Endometrial microvascular endothelial cells (primary cell): Measurements from ENCODE around the gene GLI3. TPM values are rescaled to one million over a fixed set of nuclear protein-coding genes. Genes with fewer than 3 reads are reported as not detected.

Source experiments
- in situ Hi-C: cut with HindIII; loops from 2 replicates; pipeline ENCODE4 v1.10.0; 2017; ENCODE audit warnings: low sequenced_read_pairs, low pct_unique_long_range_greater_than_20kb; ENCODE audit errors: inconsistent ontology term
- total RNA-seq: library from RNA; depleted of rRNA; stranded (reverse); fragments of >200 nt; gene quantifications from one replicate; pipeline ENCODE4 v1.2.3, GENCODE V29; 2015; ENCODE audit errors: inconsistent ontology term

GLI3 gene
- total RNA-seq, 1 donor from 2014 or later: 3.3 TPM

- in situ Hi-C loops: no loop called here
Measured at GRCh38 chr7:42076870-42077269, 160.1 kb downstream of the GLI3 start.

DNA sequence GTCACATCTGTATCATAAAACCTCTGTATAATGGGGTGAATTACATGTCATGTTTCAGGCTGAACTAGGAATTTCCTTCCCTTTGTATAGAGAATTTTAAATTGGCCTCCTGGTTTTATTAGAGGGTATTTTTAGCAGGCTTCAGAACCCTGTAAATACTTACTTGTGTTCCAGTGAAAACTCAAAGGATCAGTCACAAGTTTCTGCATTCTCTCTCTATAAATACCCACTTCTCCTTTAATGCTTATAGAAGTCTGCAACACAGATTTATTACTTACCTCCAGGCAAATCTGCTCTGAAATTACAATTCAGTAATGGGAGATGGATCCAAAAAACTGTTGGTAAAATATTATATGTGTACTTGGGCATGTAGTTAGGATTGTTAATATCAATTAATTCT is 161.6 kb downstream of the GLI3 start:
- in situ Hi-C loops: no loop called here

DNA sequence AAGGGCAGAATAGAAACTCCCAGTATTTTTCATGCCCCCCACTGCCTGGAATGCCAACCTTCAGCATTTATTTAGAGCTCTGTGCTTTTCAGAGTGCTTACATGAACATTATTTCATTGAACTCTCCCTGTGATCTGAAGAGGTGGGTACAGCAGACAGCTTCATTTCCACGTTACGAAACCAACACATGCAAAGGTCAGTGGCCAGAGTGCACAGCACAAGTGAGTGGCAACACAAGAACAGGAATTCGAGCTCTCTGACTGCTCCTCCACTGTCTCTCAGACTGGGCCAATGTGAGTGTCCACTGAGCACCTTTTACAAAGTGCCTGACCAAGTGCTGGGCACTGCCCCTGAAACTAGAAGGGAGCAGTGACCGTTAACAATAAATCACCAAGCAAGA is 162.9 kb downstream of the GLI3 start:
- in situ Hi-C loops: no loop called here

DNA sequence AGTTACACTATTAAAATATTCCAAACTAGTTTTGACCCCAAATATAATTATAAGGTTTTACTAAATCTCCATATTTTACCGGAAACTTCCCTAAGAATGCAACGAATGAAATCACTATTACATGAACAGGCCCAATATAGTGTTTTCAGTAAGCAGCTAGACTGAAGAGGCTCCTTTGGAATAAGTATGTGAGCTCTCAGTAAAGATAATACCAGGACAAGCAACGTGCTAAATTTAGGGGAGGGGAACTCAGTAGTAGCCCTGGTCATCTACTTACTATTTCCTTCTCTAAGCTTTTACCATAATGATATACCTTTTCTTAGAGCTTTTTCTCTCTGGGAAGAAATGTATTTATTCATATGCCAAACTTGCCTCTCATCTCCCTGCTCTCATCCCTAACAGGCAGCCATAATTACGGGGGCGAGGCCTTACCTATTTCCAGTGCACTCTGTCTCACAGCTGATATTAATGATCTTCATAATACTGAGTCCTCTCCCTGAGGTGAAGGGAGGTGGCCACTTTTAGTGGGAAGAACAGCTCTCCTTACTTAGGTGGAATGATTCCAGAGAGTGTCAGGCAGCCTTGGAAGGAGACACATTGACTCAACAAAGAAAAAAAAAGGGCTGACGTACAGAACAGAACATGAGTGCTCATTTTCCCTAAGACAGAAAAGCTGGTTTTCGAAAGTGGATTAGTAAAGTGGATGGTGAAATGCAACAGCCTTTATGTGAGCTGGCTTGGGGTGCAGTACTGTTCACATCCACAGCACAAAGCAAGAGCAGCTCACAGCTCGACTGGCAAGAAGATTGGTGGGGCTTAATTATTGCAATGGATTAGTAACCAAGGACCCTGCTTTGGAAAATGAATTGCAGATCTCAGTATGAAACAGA is 165.4 kb downstream of the GLI3 start:
- in situ Hi-C loops: no loop called here

DNA sequence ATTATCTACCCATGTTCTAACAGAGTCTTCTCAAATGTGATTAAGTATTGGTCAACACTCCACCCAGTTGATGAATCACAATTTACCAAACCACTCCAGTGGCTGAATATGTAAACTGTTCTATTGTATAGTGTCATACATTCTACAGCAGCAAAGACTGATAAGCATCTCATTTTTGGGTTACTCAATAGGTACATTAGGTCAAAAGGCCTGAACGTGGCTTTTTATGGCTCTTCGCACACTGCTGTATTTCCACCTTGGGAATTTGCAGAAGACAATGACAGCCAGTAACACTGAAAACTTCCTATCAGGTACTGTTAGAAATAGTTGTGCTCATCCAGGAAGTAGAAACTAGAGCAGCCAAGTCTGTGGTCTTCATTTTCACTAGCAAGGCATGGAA is 166.9 kb downstream of the GLI3 start:
- in situ Hi-C loops: no loop called here

GRCh38 chr7:42069590-42069989 is 167.4 kb downstream of the GLI3 start:
- in situ Hi-C loops: no loop called here

DNA sequence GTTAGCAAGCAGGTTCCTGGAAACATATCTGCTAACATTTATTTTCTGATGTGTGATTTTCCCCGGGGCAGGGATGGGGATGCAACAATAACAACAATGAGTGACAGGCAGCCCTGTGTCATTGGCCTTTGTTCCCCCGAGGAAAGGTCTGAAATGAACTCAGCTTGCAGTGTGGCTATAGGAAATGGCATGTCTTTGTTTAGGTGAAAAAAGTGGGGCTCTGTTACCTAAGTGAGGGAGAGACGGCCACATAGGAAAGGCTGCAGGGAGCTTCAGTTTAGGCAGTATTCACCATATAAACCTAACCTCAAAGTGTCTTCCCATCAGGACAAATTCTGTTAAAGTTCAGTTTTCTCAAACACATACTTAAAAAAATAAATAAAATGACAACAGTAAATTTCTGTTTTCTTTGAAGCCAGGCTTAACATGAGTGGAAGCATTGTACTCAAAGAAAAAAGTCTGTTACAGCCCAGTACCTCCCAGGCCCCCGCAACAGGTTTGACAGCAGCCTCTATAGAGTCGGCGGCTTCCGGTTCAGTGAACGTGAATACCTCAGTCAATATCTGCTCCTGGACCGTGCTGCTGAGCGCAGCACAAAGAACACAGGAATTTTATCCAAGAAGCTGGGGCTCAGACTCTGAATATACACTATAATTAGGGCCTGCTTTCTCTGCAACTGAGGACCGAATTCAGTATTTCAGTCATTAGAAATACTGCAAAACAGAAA is 168.3 kb downstream of the GLI3 start:
- in situ Hi-C loops: no loop called here

GRCh38 chr7:42065942-42066341 is 171.1 kb downstream of the GLI3 start:
- in situ Hi-C loops: no loop called here

GRCh38 chr7:42065015-42065414 is 172.0 kb downstream of the GLI3 start:
- in situ Hi-C loops: no loop called here

- in situ Hi-C loops: no loop called here
Measured at GRCh38 chr7:42064534-42064933, 172.5 kb downstream of the GLI3 start.

GRCh38 chr7:42059275-42059674 is 177.7 kb downstream of the GLI3 start:
- in situ Hi-C loops: no loop called here

DNA sequence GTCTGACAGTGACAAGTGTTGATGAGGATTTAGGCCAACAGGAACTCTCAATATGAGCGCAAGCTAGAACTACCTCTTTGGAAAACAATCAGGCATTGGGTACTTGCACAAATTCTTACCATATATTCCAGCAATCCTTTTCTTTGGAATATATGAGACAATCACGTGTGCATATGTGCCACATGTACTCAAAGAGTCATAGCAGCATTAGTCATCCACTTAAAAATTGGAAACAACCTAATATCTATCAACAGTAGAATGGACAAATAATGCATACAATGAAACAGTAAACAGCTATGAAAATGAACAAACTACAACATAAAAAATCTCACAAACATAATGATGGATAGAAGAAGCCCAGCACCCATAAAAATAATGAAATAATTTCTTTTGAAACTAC is 179.7 kb downstream of the GLI3 start:
- in situ Hi-C loops: no loop called here

DNA sequence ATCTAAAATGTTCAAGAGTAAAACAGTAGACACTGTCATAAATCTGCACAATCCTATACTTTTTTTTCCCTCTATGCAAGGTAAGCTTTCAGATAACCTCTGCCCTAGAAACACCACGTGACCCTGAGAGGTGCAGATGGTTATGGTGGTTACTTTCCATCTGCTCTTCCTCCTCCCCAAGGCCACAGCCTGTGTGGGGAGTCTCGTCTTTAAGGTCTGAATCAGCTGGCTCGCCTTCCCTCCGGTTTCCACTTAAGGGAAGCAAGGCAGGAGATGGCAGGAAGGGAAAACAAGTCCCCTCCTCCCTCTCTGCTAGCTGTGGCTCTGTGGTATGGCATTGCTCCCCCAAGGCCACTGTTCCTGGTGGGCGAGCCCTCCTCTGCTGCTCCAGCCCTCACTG is 181.8 kb downstream of the GLI3 start:
- in situ Hi-C loops: no loop called here

DNA sequence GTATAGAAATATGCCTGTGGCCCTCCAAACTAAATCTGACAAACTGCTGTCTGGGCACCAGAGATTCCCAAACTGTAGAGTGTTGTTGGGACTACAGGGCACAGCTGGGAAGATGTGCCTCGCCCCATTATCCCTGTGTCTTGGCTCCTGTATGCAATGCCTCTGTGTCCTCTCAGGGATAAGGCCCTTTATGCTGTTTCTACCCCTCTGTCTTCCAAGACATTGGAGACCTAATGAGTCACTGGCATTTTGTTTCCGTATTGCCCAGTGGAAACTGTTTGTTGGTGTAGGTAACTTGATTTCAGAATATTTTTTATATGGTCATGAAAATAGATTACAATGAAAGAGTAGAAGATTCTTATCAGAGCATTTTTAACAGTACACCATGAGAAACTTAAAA is 183.2 kb downstream of the GLI3 start:
- in situ Hi-C loops: no loop called here

GRCh38 chr7:42049761-42050160 is 187.2 kb downstream of the GLI3 start:
- in situ Hi-C loops: no loop called here

GRCh38 chr7:42046483-42046882 is 190.5 kb downstream of the GLI3 start:
- in situ Hi-C loops: no loop called here

- in situ Hi-C loops: no loop called here
Measured at GRCh38 chr7:42045961-42046360, 191.0 kb downstream of the GLI3 start.

DNA sequence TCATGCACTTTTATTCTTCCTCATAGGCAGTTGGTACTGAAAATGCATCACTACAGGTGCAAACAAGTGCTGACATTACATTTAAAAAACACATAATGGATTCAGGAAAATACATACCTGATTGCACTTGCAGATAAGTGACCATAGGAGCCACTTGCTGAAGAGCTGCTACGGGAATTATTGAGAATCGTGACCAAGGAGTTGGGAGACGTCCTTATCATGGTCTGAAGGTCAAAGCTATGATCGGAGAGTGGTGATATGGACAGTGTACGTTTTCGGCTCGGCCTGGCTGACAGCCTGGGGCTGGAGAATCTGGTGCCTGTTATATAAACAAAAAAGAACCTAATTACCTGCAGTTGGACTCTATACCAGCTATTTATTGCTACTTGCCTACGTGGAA is 197.1 kb downstream of the GLI3 start:
- in situ Hi-C loops: no loop called here

- in situ Hi-C loops: no loop called here
Measured at GRCh38 chr7:42035210-42035609, 201.8 kb downstream of the GLI3 start.

DNA sequence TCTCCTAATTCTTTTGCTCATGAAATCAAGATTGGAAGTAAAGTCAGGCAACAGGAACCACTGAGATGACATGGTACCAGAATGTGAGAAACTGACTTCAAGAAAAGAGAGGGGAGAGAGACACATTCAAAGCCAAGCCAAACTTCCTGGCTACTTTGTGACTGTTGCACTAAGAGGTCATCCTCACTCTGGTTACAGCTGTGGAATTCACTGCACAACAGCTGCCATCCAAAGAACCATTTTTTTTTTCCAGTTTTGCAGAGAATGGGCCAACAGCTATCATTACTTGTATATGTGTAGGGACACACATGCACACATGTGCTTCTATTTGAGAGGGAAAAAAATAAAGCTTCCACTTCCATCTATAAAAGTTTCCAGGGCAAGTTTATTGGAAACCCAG is 203.5 kb downstream of the GLI3 start:
- in situ Hi-C loops: no loop called here
